ENCODE measurements around the gene UBQLN1. TPM values are rescaled to one million over a fixed set of nuclear protein-coding genes. Genes with fewer than 3 reads are reported as not detected.

UBQLN1 gene
- total and polyA plus RNA-seq, 9 of the 15 experiments (the other 6 are each of a cell fraction or from before 2014, with no cell fraction given) = 7.5 to 120 (median 52.8) TPM

DNA sequence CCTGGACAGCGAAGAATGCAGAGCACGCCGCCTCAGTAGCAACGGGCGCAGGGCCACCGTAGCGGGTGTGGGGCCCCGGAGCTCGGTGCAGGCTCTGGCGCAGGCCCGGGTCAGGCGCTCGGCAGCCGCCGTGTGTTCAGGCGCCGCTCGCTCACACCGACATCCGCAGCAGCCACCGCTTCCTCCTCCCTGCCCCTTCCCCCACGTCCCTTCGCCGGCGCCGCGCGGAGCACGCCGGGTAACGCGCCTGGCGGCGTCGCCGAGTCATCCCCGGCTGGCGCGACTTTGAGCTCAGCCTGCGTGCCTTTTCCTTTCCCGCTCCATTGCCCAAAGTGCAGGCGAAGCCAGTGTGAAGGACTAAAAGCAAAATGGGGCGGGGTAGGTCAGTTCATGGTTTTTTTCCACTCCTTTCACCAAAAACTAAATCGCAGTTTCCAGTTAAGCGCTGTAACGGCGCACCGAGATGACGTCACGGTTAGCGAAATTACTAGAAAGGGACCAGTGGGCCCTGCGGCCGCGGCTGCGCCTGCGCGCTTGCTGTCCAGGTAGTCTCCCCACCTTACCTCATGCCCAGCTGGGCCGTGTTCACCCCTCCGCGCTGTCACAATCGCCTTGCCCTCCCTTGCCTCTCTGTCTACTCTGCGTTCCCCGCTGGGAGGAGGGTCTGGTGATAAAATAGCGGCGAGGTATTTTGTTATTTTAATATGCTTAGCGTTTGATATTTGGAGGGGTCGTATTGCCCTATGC, at the start of gene UBQLN1 (continued):
- TF ChIP-seq CLOCK (CRISPR knock-in tag; IDR thresholded peaks at IDR 0.05; ENCODE audit: borderline replicate concordance) (no peak), ZNF175 (CRISPR knock-in tag; IDR thresholded peaks at IDR 0.05; ENCODE audit: low read depth) (0 out of 2 replicates have a peak, but pooled peaks have one; percentile 27), ZNF764 (CRISPR knock-in tag; IDR thresholded peaks at IDR 0.05; ENCODE audit: low read depth) (no peak), TFAP4 (CRISPR knock-in tag; IDR thresholded peaks at IDR 0.05; ENCODE audit: borderline replicate concordance) (peak; percentile 96), KDM1A (IDR thresholded peaks at IDR 0.05) (no peak), NR3C1 (CRISPR knock-in tag; IDR thresholded peaks at IDR 0.05) (no peak), SAFB (IDR thresholded peaks at IDR 0.05; ENCODE audit: borderline replicate concordance, low read depth, low read length) (no peak), SMARCC2 (IDR thresholded peaks at IDR 0.05; ENCODE audit: low read depth) (no peak), NELFE (IDR thresholded peaks at IDR 0.05; ENCODE audit: insufficient read depth, insufficient read length) (peak; percentile 28), ZNF253 (CRISPR knock-in tag; conservative IDR thresholded peaks at IDR 0.05) (no peak), CBX1 (IDR thresholded peaks at IDR 0.05; ENCODE audit: low read depth) (no peak), CBFA2T3 (IDR thresholded peaks at IDR 0.05) (no peak), KLF10 (CRISPR knock-in tag; IDR thresholded peaks at IDR 0.05) (no peak), ZNF282 (CRISPR knock-in tag; IDR thresholded peaks at IDR 0.05) (peak; percentile 80; the same call in 1 of the 2 replicates), RBM25 (IDR thresholded peaks at IDR 0.05; ENCODE audit: low read depth, low read length, severe bottlenecking) (peak; percentile 14), THRAP3 (IDR thresholded peaks at IDR 0.05; ENCODE audit: borderline replicate concordance) (no peak), PCBP1 (IDR thresholded peaks at IDR 0.05; ENCODE audit: low read depth, low read length, poor library complexity, severe bottlenecking) (peak; percentile 71), ZKSCAN1 (IDR thresholded peaks at IDR 0.05; ENCODE audit: low read depth, low read length) (no peak), ZNF79 (CRISPR knock-in tag; IDR thresholded peaks at IDR 0.05; ENCODE audit: low read depth) (no peak), SAFB2 (IDR thresholded peaks at IDR 0.05; ENCODE audit: borderline replicate concordance, low read depth, low read length, severe bottlenecking) (no peak)
- TF ChIP-seq, protein P1, sequence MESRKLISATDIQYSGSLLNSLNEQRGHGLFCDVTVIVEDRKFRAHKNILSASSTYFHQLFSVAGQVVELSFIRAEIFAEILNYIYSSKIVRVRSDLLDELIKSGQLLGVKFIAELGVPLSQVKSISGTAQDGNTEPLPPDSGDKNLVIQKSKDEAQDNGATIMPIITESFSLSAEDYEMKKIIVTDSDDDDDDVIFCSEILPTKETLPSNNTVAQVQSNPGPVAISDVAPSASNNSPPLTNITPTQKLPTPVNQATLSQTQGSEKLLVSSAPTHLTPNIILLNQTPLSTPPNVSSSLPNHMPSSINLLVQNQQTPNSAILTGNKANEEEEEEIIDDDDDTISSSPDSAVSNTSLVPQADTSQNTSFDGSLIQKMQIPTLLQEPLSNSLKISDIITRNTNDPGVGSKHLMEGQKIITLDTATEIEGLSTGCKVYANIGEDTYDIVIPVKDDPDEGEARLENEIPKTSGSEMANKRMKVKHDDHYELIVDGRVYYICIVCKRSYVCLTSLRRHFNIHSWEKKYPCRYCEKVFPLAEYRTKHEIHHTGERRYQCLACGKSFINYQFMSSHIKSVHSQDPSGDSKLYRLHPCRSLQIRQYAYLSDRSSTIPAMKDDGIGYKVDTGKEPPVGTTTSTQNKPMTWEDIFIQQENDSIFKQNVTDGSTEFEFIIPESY (CRISPR knock-in tag; IDR thresholded peaks at IDR 0.05) = no peak
- TF ChIP-seq, protein P2, sequence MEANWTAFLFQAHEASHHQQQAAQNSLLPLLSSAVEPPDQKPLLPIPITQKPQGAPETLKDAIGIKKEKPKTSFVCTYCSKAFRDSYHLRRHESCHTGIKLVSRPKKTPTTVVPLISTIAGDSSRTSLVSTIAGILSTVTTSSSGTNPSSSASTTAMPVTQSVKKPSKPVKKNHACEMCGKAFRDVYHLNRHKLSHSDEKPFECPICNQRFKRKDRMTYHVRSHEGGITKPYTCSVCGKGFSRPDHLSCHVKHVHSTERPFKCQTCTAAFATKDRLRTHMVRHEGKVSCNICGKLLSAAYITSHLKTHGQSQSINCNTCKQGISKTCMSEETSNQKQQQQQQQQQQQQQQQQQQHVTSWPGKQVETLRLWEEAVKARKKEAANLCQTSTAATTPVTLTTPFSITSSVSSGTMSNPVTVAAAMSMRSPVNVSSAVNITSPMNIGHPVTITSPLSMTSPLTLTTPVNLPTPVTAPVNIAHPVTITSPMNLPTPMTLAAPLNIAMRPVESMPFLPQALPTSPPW (CRISPR knock-in tag; IDR thresholded peaks at IDR 0.05) = peak; percentile 39

Measured in K562 (cell line).